K562 (cell line): ENCODE data around the gene PIGV. TPM values are rescaled to one million over a fixed set of nuclear protein-coding genes. Genes with fewer than 3 reads are reported as not detected.

Source experiments
- BRD9 ChIP-seq: fragments of 450-650 bp; IDR thresholded peaks from 2 replicates; pipeline ENCODE4 v1.6.1; 2018; ENCODE audit warnings: low read depth; ENCODE audit not compliant: partially characterized antibody
- HES1 ChIP-seq: fragments of 450-650 bp; IDR thresholded peaks from 2 replicates; pipeline ENCODE4 v1.6.1; 2016; ENCODE audit warnings: low read depth, mild to moderate bottlenecking, moderate library complexity
- HEY1 ChIP-seq: fragments of 250-450 bp; sonication (Bioruptor Pico); IDR thresholded peaks from 2 replicates; pipeline ENCODE4 v1.5.0; 2020; ENCODE audit warnings: mild to moderate bottlenecking, moderate library complexity, borderline replicate concordance
- SMARCB1 ChIP-seq: IDR thresholded peaks from 2 replicates; pipeline ENCODE4 v1.6.1; 2011; ENCODE audit warnings: improper control_type of control experiment, low read depth; ENCODE audit not compliant: insufficient read length
- ZC3H11A ChIP-seq: IDR thresholded peaks from 2 replicates; pipeline ENCODE4 v1.6.1; 2012; ENCODE audit warnings: low read depth, low read length, improper control_type of control experiment
- ZHX1 ChIP-seq: fragments of 150-350 bp; conservative IDR thresholded peaks from 2 replicates; pipeline ENCODE4 v1.6.1; 2014; ENCODE audit warnings: low read length
- ZNF318 ChIP-seq, 2 experiments: fragments of 450-650 bp; IDR thresholded peaks; 2 replicates each; pipeline ENCODE4 v1.6.1; 2016; ENCODE audit warnings: mild to moderate bottlenecking in 2 of 2, borderline replicate concordance in 1 of 2, low read depth in 1 of 2, moderate library complexity in 1 of 2
- polyA plus RNA-seq, 8 experiments: library from polyadenylated mRNA; depleted of rRNA in 4 of 8; stranded (reverse) in 5 of 8; unstranded in 3 of 8; fragments of >200 nt; fragmentation: Nextera tagmentation in 2 of 8; fragmentation: Illumina TruSeq in 1 of 8; extraction: Ambion mirVana in 2 of 8; extraction: Trizol in 1 of 8; gene quantifications; 2 replicates each; pipeline versions ENCODE4 v1.2.1 to v1.2.3, GENCODE V29; 2011 to 2014; ENCODE audit warnings: inconsistent platforms in 1 of 8, missing spikeins in 1 of 8
- total RNA-seq, 7 experiments: library from RNA; depleted of rRNA in 6 of 7; stranded (reverse); fragments of >200 nt in 6 of 7; fragmentation: Illumina TruSeq in 2 of 7; extraction: Trizol in 2 of 7; gene quantifications; 2 replicates each; pipeline versions ENCODE4 v1.2.1 to v1.2.3, GENCODE V29; 2011 to 2021; ENCODE audit warnings: low replicate concordance in 1 of 7

Gene PIGV
- total and polyA plus RNA-seq, 9 of the 15 experiments (the other 6 are each of a cell fraction or from before 2014, with no cell fraction given) = 8.4 to 21.8 (median 11.7) TPM

- no peak for TF ChIP-seq ZNF318 (IDR thresholded peaks at IDR 0.05; ENCODE audit: borderline replicate concordance in 1 of 2, low read depth in 1 of 2)
- no peak for TF ChIP-seq ZC3H11A
- TF ChIP-seq BRD9 = no peak
- TF ChIP-seq HEY1 (CRISPR knock-in tag) = no peak
- TF ChIP-seq SMARCB1 = no peak
- no peak for TF ChIP-seq HES1
- TF ChIP-seq ZHX1 = no peak
These were observed 3.5 kb upstream of the PIGV start (continued) for GRCh38 chr1:26784023-26784871.
